HG02852 (cell line): ENCODE data around the gene COPA.
"Not testable (repeated sequence)": the region's sequence is repeated elsewhere in the genome, so short reads cannot be mapped to it uniquely, and the experiment has no call there.

ENCODE experiments used
- ATAC-seq: cut with Tn5 transposase; IDR thresholded peaks from one replicate; pipeline ENCODE4 v1.9.1; 2021; ENCODE audit warnings: mild to moderate bottlenecking, moderate library complexity; ENCODE audit not compliant: unreplicated experiment

COPA gene

DNA sequence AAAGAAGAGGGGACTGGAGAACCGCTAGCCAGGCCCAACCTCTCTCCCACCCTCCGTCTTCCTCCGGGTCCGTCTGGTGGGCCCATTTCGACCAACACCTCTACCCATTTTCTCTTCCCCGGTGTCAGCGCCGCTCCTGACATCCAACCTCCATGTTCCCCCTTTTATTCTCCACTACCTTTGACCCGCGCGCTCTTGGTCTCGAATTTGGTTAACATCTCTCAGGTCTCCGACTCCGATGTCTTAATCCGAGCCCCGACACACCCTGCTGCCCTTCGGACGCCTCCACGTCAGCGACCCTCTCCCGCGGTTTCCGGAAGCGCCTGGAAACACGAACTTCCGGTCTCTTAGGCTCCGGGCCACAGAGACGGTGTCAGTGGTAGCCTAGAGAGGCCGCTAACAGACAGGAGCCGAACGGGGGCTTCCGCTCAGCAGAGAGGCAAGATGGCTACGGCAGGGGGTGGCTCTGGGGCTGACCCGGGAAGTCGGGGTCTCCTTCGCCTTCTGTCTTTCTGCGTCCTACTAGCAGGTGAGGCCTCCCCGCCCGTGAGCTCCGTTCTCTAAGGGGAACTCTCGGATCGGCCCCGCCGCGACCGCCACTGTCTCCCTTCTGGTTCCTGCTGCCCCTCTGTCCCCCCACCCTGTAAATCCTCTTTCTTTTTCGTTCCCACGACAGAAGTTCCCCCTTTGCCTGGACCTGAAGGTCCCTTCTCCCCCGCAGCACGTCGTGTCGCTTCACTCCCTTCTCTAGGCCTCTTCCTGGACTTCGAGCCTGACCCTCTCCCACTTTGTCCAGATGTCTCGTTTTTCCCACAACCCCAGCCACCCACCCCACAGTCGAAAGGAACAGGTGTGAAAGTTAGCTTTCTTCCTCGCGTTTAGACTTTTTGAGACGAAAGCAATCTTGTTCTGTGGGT, at the start of gene COPA, which contains the start of gene NCSTN:
TSS of gene COPA (minus strand) at position 298 of the 917 bp plus-strand sequence. CDS start at position 218, 80 bp downstream.
TSS of gene NCSTN (plus strand) at position 431 of the 917 bp plus-strand sequence. CDS start at position 445, 14 bp downstream.
- peak; percentile 88 for ATAC-seq

DNA sequence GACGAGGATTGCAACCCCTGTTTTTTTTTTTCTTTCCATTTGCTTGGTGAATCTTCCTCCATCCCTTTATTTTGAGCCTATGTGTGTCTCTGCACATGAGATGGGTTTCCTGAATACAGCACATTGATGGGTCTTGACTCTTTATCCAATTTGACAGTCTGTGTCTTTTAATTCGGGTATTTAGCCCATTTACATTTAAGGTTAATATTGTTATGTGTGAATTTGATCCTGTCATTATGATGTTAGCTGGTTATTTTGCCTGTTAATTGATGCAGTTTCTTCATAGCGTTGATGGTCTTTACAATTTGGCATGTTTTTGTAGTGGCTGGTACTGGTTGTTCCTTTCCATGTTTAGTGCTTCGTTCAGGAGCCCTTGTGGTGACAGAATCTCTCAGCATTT, 45.4 kb upstream of the COPA start:
- ATAC-seq = not testable (repeated sequence)

DNA sequence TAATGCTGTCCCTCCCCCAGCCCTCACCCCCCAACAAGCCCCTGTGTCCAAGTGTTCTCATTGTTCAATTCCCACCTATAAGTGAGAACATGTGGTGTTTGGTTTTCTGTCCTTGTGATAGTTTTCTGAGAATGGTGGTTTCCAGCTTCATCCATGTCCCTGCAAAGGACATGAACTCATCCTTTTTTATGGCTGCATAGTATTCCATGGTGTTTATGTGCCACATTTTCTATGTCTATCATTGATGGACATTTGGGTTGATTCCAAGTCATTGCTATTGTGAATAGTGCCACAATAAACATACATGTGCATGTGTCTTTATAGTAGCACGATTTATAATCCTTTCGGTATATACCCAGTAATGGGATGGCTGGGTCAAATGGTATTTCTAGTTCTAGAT, 41.8 kb upstream of the COPA start:
- ATAC-seq = not testable (repeated sequence)

DNA sequence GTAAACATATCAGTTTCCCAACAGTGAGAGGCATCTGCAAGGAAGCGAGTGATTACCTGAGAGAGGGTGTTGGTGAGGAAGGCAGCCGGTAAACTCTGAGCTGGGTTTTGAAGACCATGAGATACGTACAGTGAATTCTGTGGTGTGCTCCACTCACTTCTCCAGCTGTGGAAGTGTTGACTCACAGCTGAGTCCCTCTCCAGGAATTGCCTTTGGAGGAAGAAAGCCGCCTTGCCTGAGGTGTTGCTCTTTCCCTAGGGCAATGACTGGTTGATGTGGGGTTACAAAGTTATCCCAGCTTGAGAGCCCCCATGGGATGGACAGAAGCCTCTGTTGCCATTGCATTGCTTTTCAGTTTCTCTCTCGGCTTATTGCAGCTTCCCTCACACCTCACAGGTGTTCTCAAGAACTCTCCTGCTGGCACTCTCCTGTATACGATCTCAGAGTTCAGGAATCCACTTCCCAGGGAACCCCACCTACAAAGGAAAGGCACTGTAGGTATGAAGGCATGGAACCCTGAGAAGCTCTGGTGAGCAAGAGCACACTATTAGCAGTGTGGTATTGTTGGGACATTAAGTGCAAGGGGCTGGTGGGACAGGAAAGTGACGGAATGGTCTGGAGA, 34.6 kb upstream of the COPA start:
- no peak for ATAC-seq

DNA sequence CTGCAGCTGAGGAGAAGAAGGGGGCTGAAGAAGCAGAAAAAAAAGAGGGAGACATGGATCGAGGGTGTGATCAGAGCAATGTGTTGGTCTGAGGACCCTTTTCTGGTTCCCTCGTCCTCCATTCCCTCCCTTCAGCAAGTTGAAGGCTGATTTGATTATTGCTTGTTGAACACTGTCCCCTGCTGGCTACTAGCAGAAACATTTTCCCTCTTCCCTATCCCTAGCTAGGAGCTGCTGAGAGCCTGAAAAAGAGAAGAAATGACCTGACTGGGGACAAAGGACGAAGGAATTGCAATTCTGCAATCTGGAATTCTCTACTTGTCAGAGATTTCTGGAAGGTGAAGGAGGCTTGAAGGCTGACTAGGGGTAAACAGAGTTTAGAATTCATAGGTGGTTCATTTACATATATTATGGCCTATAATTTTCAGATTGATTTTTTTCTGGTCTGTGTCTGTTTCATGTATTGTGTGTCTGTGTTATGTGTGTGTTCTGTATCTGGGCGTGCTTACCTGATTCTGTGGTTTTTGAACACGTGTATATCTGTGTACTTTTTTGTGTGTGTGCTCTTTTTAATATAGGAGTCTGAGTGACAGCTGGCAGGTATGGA, 33.6 kb upstream of the COPA start:
- ATAC-seq = peak; percentile 45

DNA sequence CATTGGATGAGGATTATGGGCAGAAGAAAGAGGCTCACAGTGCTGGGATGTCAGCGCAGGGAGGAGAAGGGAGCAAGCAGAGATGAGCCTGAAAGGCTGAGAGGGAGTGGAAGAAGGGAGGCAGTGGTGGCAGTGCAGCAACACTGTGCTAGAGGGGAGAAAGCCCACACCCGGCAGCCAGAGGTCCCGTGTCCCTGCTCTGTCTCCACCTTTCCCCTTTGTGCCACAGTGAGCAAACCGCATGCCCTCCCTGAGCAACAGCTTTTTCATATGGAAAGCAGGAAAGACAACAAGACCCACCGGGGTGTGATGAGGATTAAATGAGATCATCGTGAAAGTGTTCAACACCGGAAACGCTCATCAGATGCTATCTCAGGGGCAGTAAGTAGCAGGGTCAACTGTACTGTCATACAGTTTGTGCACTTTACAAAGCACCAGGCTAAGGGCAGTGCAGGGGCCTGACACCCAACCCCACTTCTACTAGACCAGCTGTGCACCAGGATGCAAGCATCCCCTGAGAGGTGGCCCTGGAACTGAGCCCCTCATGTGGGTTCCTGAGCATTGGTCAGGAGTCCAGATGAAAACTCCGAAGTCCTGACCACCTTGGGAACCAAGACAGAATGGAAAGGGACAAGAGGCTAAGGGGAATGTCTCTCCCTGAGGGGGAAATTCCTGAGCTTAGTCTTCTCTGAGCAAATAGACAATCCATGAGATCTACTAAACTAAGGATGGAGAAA, 32.9 kb upstream of the COPA start:
- peak; percentile 41 for ATAC-seq

DNA sequence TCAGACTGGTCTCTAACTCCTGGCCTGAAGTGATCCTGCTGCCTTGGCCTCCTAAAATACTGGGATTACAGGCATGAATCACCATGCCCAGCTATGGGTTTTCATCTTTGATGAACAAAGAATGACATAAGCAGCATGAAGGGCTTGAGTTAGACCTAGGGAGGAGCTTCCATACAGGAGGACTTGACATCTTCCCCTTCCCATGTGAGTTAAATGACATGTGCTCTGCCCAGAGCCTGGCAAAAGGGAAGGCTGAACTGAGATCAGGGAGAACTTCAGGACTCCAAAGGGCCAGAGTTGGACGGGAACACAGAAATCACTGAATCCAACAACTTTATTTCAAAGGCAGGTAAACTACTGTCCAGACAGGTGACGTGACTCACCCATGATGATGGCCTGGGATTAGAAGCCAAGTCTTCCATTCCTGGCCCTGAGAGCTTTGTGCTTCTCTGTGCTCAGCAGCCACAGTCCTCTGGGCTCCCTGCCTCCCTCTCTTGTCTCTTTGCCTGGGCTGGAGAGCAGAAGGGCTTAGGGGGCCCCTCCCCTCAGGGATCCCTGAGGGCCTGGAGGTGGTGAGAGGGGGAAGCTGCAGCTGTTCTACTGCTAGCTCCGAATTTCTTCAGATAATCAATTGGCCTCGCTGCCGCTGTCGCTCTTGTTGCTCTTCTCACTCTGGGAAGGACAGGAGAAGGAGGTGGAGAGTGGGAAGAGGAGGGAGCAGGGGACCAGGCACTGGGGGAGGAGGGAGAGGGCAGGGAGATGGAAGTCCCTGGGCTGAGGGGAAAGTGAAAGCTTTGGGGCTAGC, 31.5 kb upstream of the COPA start:
- ATAC-seq = no peak

DNA sequence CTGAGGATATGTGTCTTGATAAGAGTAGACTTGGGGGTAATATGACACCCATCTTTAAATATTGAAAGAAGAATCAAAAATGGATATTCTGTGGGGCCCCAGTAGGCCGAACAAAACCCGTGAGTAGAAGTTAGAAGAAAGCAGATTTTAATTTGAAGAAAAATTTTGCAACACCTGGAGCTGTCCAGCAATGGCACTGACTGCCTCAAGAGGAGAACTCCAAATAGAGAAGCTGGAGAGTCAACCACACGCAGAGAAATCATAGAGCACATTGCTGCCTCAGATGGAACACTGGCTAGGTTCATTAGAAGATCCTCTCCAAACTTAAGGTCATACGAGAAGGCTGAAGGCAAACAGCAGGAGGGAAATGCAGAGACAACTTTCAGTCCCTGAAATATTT, 30.6 kb upstream of the COPA start:
- ATAC-seq = no peak

DNA sequence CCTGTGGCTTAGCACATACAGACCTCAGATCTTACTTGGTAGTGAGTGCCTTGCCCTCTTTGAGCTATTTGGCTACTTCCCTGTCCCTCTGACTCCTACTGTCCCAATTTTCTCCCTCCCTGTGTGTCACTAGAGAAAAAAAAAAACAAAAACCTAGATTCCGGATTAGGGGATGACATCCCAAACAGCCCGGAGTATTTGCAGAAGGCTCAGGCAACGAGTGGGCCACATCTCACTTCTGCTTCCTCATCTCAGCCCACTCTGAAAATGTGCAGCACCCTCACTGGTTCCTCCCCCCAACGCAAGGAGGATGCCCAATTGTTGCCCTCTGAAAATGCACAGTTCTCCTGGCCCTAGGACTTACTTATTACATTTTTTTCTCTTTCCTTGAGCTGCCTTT, 28.7 kb upstream of the COPA start:
- ATAC-seq = no peak

DNA sequence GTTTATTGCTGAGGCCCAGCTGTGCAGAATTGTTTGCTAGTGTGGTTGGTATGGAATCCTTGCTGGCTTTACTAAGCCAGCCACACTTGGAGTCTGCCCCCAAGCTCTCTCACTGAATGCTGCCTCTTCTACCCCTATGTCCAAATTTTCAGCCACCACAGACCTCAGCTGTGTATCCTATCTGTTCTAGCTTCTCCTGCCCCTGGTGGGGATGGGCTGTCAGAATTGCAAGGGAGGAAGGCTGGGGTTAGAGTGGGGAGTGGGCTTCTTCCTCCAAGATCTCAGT, 28.2 kb upstream of the COPA start:
- no peak for ATAC-seq

DNA sequence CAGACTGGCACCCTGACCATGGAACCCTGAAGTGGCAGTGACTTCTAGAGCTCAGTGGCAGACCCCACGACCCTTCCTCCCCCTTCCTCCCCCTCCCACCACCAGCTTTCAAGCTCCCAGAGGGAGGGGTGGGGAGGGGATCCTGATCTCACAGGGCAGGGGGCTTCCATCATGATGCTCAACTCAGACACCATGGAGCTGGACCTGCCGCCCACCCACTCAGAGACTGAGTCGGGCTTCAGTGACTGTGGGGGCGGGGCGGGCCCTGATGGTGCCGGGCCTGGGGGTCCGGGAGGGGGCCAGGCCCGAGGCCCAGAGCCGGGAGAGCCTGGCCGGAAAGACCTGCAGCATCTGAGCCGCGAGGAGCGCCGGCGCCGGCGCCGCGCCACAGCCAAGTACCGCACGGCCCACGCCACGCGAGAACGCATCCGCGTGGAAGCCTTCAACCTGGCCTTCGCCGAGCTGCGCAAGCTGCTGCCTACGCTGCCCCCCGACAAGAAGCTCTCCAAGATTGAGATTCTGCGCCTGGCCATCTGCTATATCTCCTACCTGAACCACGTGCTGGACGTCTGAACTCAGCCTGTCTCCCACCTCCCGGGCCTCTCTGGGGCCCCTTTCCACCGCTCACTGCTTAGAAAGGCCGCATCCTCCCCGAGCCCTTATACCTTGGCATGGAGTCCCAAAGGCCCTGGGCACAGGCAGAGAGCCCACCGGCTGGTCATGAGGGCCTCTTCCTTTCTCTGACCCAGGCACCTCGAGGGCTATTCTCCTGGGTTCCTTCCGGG, 27.7 kb upstream of the COPA start:
- no peak for ATAC-seq

DNA sequence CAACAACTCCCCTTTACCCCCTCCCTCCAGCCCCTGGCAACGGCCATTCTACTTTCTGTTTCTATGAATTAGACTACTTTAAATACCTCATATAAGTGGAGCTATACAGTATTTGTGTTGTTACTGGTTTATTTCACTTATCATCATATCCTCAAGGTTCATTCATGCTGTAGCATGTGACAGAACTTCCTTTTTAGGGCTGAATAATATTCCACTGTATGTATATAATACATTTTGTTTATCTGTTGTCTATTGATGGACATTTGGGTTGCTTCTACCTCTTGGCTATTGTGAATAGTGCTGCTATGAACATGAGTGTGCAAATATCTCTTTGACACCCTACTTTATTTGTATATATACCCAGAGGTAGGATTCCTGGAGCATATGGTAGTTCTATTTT, 26.0 kb upstream of the COPA start:
- no peak for ATAC-seq

DNA sequence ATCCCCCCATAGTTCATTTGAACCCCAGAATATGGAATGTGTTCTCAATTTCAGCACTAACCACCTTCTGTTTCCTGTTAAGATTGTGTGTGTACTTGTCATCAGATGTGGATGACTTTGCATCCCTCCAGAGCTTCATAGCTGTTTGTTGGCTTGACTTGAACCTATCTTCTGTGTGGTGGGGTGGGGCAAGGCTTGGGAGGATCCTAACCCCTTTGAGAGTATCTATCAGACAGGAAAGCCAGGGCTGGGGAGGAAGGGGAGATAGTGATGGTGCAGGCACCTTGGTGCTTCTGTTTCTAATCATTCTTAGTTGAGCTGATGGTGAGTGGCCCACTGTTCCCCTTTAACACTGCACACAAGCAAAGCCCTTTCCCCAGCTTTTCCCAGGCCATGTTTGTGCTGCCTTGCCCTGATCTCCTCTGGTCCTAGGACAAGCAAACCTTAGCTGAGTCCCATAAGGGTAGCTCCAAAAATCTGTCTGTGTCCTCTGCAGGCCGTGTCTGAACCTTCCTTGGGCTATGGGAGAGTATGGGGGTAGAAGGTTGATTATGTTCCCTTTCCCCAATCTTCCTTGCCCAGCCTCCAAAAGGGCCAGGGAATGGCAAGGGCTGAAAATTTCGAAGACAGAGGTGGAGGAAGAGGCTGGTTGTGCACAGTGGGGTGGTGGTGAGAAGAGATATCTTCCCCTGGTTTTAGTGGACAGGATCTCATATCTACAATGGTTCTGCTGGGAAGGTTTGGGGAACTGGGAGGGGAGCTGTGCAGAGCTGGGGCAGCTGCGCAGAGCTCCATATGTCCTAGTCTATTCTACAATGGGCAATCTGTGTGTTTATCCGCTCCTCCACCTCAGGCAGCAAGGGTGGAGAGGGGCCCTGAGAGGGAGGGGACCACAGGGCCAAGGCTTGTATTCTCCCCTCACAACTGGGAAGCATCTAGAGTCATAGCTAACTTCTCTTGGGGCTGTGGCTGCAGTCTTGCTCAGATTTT, 25.2 kb upstream of the COPA start:
- ATAC-seq = no peak

DNA sequence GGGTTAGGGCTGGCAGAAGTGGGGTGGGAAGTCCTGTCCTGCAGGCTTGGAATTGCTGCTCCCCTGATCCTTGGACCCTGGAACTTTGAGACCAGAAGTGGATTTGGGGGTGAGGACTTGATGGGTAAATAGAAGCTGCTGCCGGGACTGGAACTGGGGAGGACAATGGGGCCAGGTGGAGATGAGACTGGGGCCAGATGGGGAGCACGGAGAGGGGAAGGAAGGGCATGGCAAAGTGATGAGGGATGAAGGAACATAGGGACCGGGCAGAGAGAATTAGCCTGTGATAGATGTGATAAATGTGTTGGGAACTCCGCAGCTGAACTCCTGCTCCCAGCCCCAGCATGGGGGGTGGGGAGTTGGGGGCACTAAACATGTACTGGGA, 24.5 kb upstream of the COPA start:
- no peak for ATAC-seq

DNA sequence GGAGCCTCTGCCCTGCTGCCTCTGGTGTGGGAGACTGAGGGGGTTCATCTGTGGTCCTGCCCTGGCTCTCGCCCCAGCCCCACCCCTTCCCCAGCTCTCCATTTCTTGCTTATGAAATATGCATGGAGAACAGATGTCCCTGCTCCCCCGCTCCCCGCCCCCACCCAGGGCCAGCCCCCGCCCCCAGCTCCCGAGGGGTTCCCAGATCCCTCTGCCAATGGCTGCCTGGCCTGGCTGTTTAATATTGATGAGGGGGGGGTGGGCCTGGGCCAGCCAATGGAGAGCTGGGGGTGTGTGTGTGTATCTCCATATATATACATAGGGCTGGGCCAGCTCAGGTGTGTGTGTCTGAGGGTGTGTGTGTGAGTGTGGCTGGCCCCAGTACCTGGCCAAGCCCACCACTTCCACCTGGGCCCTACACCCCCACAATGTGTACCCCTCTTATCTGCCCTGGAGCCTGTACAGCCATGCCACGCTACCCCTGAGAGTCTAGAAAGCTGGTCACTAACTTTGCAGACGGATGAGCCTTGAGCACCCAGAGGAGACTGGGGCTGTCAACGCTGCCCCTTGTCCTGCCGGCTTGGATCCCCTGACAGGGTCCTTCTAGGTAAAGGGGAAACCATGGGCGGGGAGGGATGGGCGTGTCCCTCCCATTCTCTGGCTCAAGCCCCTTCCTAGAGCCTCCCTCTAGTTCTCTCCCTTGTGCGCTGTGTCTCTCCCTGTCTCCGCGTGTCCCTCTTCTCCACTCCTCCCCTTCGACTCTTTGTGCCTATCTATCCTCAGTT, 23.9 kb upstream of the COPA start, which contains the start of gene NHLH1:
TSS of gene NHLH1 (plus strand) at position 341 of the 785 bp plus-strand sequence. CDS start 3,661 bp downstream, outside the sequence.
- no peak for ATAC-seq

DNA sequence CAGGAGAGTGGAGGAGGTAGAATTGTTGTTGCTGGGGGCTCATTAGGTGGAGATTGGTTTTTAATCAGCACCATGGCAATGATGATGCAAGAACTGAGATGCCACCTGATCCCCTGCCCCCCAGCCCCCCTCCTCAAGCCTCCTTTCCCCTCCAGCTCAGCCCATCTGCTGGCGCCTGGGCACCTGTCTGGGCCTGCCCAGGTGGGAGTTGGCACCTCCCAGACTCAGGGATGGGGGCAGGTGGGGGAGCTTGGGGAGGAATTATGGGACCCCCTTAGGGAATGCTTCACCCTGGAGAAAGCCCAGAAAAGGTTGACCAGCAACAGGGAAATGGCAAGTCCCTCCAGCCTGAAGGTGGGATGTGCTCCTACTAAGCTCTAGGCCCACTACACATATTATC, 22.3 kb upstream of the COPA start:
- no peak for ATAC-seq

DNA sequence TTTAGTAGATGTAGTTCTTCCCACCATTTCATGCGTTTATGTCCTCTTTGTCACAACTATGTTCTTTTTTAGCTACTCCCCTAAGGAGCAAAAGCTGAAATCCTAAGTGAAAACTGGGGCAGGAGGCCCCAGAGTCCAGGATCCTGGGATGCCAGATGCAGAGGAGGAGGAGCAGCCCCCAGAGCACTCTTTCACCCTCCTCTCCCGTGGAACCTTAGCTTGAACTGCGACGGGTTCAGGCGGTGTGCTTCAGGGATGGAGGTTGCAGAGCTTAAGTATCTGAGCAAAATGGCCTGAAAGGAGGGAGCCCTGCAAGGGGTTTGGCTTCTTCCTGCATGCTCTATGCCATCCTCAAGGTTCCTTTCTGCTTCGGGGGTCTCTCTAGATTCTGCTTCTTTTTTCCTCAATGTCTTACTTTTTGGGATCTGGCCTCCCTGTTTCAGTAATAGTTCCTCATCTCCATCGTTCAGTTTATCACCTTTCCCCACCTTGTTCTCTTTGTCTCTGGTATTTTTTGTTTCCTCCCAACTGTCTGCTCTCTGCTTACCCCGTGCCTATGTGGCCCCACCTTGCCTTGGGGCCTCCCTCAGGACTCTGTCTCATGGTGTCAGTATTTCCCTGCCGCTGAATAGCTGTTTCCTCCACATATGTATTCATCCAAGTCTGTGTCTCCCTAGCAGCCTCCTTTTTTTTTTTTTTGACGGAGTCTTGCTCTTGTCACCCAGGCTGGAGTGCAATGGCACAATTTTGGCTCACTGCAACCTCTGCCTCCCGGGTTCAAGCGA, 21.1 kb upstream of the COPA start:
- no peak for ATAC-seq
